ENCODE data around the gene TAL2.
A peak's percentile ranks its signal among the peaks of the same experiment; 100 is the strongest.
"Not testable (repeated sequence)": the region's sequence is repeated elsewhere in the genome, so short reads cannot be mapped to it uniquely, and the experiment has no call there.

TAL2 gene

GRCh38 chr9:105676351-105676923 is 14.2 kb downstream of the TAL2 start:
- no peak for DNase-seq (ENCODE audit: low read depth)

DNA sequence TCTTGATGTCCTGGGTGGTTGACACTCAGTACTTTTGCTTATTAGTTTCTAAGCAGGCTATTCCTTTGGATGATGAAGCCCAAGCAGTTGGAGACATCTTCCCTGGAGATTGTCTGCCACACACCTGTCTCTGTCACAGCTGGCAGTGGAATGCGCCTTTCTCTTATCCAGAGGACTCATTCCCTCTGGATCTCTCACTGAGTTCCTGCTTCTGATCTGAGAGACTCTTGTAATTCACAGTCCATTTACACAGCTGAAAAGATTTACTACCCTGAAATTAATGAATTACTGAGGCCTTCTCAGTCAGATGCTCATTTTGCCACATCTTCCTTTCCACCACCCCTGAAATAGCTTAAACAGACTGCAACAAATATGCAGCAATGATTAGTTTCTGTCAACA is 15.9 kb downstream of the TAL2 start:
- no peak for DNase-seq (ENCODE audit: low read depth)

DNA sequence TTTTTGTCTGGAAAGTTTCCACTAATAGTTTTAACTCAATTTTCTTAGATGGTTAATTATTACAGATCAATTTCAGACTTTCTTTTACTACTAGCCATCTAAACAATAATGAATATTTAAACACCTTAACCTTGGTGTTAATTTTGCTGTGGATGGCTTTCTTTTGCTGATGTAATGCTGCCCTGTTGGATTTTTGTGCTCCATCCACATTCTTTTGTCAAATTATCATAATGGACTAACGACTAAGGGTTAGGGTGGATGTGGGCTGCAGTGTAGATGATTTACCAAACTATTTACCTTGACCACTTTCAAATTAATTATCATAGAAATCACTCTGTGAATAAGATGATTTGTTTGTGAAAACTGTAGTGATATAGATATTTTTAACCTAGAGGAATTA is 16.5 kb downstream of the TAL2 start:
- DNase-seq (ENCODE audit: low read depth) = no peak

GRCh38 chr9:105679257-105680022 is 17.2 kb downstream of the TAL2 start:
- DNase-seq (ENCODE audit: low read depth) = no peak

DNA sequence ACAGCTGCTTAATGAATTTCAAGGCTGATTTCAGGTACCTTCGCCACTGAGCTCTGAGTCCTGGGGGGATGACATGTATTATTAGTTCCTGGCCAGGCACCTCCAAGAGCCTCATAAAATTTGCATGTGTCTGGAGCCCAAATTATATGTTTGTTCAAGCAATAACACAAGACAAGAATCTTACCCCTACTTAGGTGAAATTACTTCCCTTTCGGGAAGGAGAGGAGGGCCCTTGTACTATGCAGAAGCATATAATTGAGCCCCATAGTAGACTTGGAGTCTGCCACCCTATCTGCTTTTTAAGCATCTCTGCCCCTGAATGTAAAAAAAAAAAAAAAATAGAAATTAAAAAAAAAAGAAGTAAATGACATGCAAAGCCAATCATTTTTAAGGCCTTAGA is 19.1 kb downstream of the TAL2 start:
- DNase-seq (ENCODE audit: low read depth) = no peak

DNA sequence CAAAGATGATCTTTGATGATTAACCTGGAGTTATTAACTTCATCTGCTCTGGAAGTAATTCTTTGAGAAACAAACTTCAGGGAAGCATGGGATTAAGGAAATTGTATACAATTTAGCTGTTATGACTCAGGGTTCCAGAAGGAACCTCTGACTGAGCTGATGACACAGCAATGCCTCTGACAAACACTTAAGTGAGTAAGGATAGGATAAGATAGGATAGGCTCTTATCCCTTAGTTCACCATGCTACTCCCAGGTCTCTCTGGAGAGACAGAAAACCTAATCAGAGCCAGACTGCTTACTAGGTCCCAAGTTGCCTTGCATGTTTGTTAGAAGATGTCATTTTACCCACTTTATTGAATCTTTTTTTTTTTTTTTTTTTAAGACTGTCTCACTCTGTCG is 19.5 kb downstream of the TAL2 start:
- no peak for DNase-seq (ENCODE audit: low read depth)

GRCh38 chr9:105683688-105684275 is 21.5 kb downstream of the TAL2 start:
- DNase-seq (ENCODE audit: low read depth) = no peak

DNA sequence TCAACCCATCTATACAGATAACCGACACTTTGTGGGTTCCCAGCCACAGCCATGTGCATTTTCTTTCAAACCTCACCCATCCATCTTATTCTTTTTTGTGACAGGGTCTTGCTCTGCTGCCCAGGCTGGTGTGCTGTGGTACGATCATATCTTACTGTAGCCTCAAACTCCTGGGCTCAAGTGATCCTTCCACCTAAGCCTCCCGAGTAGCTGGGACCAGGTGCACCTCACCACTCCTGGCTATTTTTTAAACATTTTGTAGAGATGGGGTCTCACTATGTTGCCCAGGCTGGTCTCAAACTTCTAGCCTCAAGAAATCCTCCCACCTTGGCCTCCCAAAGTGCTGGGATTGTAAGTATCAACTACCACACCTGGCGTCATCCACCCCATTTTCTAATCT is 24.7 kb downstream of the TAL2 start:
- no peak for DNase-seq (ENCODE audit: low read depth)

DNA sequence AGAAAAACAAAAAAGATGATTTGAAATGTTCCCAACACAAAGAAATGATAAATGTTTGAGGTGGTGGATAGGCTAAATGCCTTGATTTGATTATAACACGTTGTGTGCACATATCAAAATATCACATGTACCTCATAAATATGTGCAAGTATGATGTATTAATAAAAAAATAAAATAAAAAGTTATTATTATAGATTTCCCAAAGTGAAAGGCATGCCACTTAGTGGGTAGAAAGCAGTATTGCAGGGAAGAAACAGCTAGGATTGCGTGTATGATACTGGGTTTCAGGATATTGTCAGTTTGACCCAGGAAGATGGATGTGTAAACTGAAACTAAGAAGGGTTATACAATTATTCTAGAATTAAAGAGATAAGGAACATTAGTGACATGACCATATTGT is 28.5 kb downstream of the TAL2 start:
- DNase-seq (ENCODE audit: low read depth) = no peak

GRCh38 chr9:105693435-105694189 is 31.4 kb downstream of the TAL2 start:
- no peak for DNase-seq (ENCODE audit: low read depth)

DNA sequence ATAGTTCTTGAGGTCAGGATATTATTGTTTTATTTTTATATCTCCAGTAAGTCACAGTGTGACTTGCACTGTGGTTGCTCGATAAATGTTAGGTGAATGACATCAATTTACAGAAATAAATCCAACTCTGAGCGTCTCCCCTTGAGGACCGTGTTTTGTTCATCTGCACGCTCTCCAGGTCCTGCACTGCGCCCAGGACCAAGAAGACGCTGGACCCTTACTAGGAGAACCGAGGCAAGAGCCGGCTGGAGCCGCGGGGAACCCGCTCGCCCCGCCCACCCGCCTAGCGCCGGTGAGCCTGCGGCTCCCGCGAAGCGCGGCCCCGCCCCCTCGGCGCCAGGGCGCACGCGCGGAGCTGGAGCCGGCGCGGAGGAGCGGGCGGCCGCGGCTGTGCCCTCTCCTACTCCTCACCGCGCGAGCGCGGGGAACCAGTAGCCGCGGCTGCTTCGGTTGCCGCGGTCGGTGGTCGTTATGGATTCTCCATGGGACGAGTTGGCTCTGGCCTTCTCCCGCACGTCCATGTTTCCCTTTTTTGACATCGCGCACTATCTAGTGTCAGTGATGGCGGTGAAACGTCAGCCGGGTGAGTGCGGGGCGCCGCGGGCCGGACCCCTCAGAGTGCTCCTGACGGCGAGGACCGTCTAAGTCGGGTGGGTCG is 32.1 kb downstream of the TAL2 start, which contains the start of gene TMEM38B:
TMEM38B (plus strand) TSS at position 352 of the 658 bp plus-strand sequence; CDS start at position 472, 120 bp downstream.
- DNase-seq (ENCODE audit: low read depth) = peak; percentile 68

GRCh38 chr9:105694848-105695581 is 32.8 kb downstream of the TAL2 start:
- DNase-seq (ENCODE audit: low read depth) = peak; percentile 34

GRCh38 chr9:105696219-105696793 is 34.0 kb downstream of the TAL2 start:
- DNase-seq (ENCODE audit: low read depth) = no peak

GRCh38 chr9:105697871-105698270 is 35.6 kb downstream of the TAL2 start:
- no peak for DNase-seq (ENCODE audit: low read depth)

GRCh38 chr9:105698348-105698870 is 36.2 kb downstream of the TAL2 start:
- no peak for DNase-seq (ENCODE audit: low read depth)

GRCh38 chr9:105700668-105701067 is 38.4 kb downstream of the TAL2 start:
- DNase-seq (ENCODE audit: low read depth) = no peak

DNA sequence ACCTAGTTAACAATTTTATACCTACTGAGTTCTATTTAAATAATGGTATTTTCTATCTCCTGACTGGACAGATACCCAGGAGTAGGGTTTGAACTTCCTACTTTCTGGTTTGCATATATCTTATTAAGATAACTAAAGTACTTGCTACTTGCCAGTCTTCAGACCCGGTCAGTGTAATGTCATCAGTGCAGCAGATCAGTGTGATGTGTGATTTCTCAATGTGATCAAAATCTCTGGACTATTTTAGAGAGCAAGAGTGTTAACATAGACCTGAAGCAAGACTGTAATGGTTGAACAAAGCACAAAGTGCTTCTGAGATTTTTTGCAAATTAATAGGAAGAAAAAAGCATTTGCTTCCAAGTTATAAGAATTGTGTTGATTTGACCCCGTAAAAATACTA is 38.9 kb downstream of the TAL2 start:
- DNase-seq (ENCODE audit: low read depth) = no peak

GRCh38 chr9:105702207-105702606 is 40.0 kb downstream of the TAL2 start:
- DNase-seq (ENCODE audit: low read depth) = no peak

DNA sequence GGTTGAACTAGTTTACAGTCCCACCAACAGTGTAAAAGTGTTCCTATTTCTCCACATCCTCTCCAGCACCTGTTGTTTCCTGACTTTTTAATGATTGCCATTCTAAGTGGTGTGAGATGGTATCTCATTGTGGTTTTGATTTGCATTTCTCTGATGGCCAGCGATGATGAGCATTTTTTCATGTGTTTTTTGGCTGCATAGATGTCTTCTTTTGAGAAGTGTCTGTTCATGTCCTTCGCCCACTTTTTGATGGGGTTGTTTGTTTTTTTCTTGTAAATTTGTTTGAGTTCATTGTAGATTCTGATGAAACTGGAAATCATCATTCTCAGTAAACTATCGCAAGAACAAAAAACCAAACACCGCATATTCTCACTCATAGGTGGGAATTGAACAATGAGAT is 41.4 kb downstream of the TAL2 start:
- DNase-seq (ENCODE audit: low read depth) = not testable (repeated sequence)

- DNase-seq (ENCODE audit: low read depth) = no peak
Observed at GRCh38 chr9:105706156-105706555, 43.9 kb downstream of the TAL2 start.

DNA sequence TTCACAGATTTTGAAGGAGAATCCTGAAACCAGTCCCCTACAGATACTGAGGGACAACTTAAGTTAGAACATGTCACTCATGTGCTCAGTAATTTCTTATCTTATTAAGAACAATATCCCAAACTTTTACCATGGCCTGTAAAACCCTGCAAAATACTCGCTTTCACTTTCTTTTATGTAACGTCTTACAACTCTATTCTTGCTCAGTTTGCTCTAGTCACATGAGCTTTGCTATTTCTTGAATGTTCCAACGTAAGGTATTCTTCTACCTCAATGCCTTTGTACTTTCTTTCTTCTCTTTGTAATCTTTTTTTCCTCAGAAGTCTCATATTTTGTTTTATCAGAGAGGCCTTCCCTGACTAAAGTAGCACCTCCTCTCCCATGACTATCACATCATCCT is 46.1 kb downstream of the TAL2 start:
- DNase-seq (ENCODE audit: low read depth) = no peak

Measured in activated T-helper 1 cell treated with Interleukin-2 at 50 U/mL for 16 hours (primary cell).